ENCODE results near the gene IFI44.

The IFI44 gene, protein sequence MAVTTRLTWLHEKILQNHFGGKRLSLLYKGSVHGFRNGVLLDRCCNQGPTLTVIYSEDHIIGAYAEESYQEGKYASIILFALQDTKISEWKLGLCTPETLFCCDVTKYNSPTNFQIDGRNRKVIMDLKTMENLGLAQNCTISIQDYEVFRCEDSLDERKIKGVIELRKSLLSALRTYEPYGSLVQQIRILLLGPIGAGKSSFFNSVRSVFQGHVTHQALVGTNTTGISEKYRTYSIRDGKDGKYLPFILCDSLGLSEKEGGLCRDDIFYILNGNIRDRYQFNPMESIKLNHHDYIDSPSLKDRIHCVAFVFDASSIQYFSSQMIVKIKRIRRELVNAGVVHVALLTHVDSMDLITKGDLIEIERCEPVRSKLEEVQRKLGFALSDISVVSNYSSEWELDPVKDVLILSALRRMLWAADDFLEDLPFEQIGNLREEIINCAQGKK

DNA sequence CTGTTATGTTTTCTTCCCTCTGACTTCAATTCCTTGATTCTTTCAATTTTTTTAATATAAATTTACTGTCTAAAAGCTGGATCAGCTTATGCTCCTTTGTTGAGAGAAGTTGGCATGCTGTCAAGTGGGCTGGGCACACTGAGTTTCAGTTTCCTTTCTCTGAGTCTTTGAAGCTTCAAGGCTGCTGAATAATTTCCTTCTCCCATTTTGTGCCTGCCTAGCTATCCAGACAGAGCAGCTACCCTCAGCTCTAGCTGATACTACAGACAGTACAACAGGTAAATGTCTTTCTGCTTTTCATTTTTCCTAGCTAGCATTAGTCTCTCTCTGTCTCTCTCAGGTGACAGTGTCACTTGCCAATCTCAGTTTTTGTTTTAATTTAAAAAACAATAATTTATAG is at the start of gene IFI44:
TSS of gene IFI44 (plus strand) at position 204 of the 400 bp plus-strand sequence. CDS start 365 bp downstream, outside the sequence.
- DNase-seq = no peak

DNA sequence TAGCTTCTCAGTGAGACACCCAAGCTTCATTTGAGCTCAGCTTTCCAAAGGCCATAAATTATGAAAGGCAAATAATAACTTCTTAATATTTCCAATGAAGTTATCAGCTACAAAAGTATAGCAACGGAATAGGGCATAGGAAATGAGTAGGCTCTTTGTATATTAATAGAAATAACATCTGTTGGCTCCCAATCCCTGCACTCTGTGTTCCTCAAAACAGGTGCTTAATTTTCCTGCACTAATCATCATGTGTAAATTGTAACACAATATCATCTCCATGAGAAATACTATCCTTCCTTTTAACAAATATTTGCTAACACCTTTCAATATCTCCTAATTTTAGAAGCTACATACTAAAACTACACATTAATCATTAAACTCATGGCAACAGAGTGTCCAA is 48.6 kb upstream of the IFI44 start:
- no peak for DNase-seq

GRCh38 chr1:78603206-78603605 is 46.4 kb upstream of the IFI44 start:
- no peak for DNase-seq

DNA sequence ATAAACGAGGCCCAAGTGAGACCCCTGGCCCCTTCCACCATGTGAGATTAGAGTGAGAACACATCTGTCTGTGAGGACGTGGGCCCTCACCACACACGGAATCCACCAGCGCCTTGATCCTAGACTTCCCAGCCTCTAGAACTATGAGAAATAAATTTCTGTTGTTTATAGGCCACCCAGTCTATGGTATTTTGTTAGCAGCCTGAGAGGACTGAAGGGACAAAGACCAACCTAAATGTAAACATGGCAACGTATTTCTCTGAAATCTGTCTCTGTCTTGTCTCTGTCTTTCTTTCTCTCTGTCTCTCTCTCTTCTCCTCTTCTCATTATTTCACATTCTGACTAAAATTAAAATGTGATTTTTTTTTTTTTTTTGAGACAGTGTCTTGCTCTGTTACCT is 45.0 kb upstream of the IFI44 start:
- DNase-seq = no peak

DNA sequence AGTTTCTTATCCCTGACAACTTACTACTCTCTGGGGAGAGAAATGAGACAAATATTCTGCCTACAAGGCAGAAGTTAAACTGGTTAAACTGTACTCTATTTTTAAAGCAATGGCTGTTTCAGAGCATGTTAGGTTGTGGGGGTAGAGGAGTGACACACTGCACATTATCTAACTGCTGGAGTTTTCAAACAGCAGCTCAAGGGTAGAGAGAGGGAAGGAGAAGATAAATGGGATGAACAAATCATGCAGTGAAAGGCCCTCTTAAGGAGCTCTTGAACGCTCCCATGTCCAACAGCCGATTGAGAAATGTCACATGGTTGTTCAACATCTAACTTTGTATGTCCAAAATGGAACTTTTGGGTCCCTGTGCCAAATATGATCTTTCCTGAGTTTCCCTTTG is 43.4 kb upstream of the IFI44 start:
- no peak for DNase-seq

- DNase-seq = no peak
Observed at GRCh38 chr1:78607334-78607927, 42.2 kb upstream of the IFI44 start.

GRCh38 chr1:78607944-78608343 is 41.7 kb upstream of the IFI44 start:
- no peak for DNase-seq

- DNase-seq = peak; percentile 54
Observed at GRCh38 chr1:78617615-78618026, 32.0 kb upstream of the IFI44 start.

DNA sequence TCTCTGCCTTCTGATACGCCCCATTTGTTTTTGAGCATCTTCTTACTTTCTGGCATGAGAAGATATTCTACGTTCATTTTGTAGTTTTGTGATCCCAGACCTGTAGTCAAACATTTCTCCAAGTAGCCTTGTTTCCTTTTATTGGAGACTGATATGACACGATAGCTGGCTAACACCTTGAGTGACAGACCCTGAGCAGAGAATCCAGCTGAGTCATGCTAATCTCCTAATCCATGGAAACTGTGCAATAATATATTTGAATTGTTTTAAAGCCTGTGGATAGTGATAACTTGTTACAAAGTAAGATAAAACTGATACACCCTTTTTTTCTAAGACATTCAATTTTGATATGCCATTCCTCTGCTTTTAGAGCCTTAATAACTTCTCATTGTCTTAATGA is 30.6 kb upstream of the IFI44 start:
- DNase-seq = no peak

GRCh38 chr1:78619446-78619802 is 30.2 kb upstream of the IFI44 start:
- DNase-seq = no peak

DNA sequence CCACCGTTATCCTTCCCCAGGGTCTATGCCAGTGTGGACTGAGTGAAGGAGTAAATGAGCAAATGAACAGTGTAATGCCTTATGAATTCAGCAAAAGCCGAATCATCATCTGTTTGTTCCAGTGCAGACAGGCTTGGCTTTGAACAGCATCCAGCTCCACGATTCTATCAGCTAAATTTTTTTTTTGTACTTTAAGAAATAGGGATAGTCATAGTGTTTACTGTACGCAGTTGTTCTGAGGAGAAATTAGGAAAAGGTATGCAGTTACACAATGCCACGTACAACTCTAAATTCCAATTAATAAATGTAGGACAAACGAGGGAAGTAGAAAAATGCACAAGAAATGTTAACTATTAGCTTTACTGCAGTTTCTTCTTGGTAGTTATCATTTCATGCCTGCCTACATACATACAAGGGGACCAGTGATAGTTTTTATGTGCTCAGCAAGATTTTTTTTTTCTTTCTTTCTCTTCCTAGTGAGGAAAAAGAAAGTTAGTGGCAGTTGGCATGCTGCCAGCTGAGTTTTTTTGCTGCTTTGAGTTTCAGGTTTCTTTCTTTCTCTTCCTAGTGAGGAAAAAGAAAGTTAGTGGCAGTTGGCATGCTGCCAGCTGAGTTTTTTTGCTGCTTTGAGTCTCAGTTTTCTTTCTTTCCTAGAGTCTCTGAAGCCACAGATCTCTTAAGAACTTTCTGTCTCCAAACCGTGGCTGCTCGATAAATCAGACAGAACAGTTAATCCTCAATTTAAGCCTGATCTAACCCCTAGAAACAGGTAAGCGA is 29.6 kb upstream of the IFI44 start, which contains the start of gene IFI44L:
TSS of gene IFI44L (plus strand) at position 646 of the 777 bp plus-strand sequence. CDS start 7,468 bp downstream, outside the sequence.
- DNase-seq = no peak

GRCh38 chr1:78620666-78621065 is 29.0 kb upstream of the IFI44 start:
- no peak for DNase-seq

- no peak for DNase-seq
Observed at GRCh38 chr1:78622548-78622947, 27.1 kb upstream of the IFI44 start.

DNA sequence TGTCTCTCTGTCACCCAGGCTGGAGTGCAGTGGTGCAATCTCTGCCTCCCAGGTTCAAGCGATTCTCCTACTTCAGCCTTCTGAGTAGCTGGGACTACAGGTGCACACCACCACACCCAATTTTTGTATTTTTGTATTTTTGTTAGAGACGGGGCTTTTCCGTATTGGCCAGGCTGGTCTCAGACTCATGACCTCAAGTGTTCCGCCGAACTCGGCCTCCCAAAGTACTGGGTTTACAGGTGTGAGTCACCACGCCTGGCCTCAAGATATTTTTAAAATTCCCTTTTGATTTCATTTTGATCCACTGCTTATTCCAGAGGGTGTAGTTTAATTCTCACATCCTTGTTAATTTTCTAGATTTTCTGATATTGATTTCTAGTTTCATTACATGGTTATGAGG is 25.6 kb upstream of the IFI44 start:
- DNase-seq = no peak

DNA sequence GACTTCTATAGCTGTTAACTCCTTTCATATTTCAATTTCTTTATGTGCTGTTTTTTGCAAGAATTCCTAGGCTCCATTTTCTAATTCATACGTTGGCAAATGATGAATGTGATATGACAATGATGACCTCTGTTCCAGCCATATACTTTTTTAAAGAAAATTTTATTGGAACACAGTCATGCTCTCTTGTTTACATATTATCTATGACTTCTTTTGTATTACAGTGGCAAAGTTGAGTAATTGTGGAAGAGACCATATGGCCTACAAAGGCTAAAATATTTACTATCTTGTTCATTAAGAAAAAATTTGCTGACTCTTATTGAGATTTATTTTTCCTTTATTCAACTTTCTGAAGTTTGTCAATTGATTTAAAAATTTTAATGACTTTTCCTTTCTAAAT is 22.3 kb upstream of the IFI44 start:
- no peak for DNase-seq

GRCh38 chr1:78630600-78630999 is 19.0 kb upstream of the IFI44 start:
- DNase-seq = no peak

DNA sequence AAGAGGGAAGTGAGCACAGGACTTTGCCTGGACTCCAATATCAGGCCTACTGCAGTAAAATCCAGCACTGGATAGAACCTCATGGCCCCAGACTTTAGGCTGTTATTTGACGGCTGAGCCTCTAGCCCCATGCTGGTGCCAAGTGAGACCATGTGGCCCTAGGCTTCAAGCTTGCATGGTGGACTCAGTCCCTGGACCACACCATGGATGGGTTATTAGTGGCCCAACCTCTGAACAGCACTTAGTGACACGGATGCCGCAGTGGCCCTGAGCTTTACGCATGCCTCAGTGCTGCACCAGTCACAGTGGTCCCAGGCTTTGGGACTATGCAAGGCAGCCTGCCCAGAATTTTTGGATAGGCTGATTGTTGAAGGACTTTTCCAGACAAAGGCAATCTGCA is 16.4 kb upstream of the IFI44 start:
- no peak for DNase-seq

- no peak for DNase-seq
Observed at GRCh38 chr1:78640462-78640861, 9.2 kb upstream of the IFI44 start.

DNA sequence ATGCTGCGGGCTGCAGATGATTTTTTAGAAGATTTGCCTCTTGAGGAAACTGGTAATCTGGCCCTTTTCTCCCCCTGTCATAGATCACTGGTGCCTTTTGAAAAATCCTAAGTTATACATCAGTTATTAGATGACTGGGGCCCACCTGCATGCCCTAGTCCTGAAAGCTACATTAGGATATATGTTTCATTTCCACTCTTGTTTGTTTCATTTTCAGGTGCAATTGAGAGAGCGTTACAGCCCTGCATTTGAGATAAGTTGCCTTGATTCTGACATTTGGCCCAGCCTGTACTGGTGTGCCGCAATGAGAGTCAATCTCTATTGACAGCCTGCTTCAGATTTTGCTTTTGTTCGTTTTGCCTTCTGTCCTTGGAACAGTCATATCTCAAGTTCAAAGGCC is 8.1 kb upstream of the IFI44 start:
- no peak for DNase-seq

DNA sequence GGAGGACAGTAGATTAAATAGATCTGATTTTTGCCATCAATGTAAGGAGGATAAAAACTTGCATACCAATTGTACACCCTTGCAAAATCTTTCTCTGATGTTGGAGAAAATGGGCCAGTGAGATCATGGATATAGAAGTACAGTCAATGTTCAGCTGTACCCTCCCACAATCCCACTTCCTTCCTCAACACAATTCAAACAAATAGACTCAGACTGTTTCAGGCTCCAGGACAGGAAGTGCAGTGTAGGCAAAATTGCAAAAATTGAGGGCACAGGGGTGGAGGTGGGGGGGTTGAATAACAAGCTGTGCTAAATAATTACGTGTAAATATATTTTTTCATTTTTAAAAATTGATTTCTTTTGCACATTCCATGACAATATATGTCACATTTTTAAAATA is 3.9 kb upstream of the IFI44 start:
- no peak for DNase-seq

DNA sequence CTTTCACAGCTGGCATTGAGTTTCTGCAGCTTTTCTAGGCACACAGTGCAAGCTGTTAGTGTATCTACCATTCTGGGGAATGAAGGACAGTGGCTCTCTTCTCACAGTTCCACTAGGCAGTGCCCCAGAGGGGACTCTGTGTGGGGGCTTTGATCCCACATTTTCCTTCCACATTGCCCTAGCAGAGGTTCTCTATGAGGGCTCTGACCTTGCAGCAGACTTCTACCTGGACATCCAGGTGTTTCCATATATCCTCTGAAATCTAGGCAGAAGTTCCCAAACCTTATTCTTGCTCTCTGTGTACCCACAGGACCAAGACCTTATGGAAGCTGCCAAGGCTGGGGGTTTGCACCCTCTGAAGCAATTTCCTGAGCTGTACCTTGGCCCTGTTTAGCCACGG is 2.4 kb upstream of the IFI44 start:
- DNase-seq = no peak

DNA sequence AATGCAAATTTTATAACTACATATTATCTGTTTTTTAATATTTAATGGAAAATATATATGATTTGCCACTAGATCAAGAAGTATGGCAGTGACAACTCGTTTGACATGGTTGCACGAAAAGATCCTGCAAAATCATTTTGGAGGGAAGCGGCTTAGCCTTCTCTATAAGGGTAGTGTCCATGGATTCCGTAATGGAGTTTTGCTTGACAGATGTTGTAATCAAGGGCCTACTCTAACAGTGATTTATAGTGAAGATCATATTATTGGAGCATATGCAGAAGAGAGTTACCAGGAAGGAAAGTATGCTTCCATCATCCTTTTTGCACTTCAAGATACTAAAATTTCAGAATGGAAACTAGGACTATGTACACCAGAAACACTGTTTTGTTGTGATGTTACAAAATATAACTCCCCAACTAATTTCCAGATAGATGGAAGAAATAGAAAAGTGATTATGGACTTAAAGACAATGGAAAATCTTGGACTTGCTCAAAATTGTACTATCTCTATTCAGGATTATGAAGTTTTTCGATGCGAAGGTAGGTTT is 556 bp downstream of the IFI44 start:
- DNase-seq = no peak

DNA sequence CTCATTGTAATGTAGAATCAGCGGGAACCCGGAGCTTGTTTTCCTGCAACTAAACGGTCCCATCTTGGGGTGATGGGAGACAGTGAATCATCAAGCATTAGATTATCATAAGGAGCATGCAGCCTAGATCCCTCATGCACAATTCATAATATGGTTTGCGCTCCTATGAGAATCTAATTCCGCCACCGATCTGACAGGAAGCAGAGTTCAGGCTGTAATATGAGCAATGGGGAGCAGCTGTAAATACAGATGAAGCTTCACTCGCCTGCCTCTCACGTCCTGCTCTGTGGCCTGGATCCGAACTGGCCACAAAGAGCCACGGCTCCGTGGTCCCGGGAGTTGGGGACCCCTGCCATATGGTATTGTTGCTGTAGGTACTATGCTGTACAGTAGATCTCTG is 1.6 kb downstream of the IFI44 start:
- DNase-seq = no peak

Data from NCI-H1436 (cell line).